Ishikawa (cell line): ENCODE results near the gene ORC5.

Experiments used
- CEBPB ChIP-seq: IDR thresholded peaks from 2 replicates; pipeline ENCODE4 v1.6.1; 2012
- CREB1 ChIP-seq: IDR thresholded peaks from 2 replicates; pipeline ENCODE4 v1.6.1; 2012; ENCODE audit warnings: low read depth
- EGR1 ChIP-seq: IDR thresholded peaks from 2 replicates; pipeline ENCODE4 v1.6.1; 2012
- EP300 ChIP-seq: IDR thresholded peaks from 2 replicates; pipeline ENCODE4 v1.6.1; 2012; ENCODE audit warnings: borderline replicate concordance
- RAD21 ChIP-seq: IDR thresholded peaks from 2 replicates; pipeline ENCODE4 v1.6.1; 2012; ENCODE audit warnings: low read depth
- TAF1 ChIP-seq: IDR thresholded peaks from 2 replicates; pipeline ENCODE4 v1.6.1; 2012; ENCODE audit warnings: low read depth, mild to moderate bottlenecking
- TCF12 ChIP-seq: IDR thresholded peaks from 2 replicates; pipeline ENCODE4 v1.6.1; 2012; ENCODE audit warnings: low read depth
- YY1 ChIP-seq: IDR thresholded peaks from 2 replicates; pipeline ENCODE4 v1.6.1; 2012; ENCODE audit warnings: low read depth
- ZBTB7A ChIP-seq: IDR thresholded peaks from 2 replicates; pipeline ENCODE4 v1.6.1; 2012; ENCODE audit warnings: low read depth
- TF ChIP-seq, protein P1 (sequence below): IDR thresholded peaks from 2 replicates; pipeline ENCODE4 v1.6.1; 2012
- TF ChIP-seq, protein P2 (sequence below): IDR thresholded peaks from 2 replicates; pipeline ENCODE4 v1.6.1; 2012; ENCODE audit warnings: low read depth, mild to moderate bottlenecking

DNA sequence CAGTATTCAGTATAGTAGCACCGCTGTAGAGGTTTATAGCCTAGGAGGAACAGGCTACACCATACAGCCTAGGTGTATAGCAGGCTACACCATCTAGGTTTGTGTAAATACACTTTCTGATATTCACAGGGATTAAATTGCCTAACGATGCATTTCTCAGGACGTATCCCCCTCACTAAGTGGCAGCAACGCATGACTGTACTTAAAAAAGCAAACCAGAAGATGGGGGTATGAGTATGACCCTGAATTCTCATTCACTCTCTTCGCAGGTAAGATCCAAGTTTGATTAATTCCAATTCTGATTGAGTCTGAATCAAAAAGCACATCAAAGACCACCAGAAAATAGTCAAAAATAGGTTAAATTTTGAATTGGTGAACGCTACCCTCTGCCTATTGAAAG, 972 bp downstream of the ORC5 start:
- TF ChIP-seq, protein P1, sequence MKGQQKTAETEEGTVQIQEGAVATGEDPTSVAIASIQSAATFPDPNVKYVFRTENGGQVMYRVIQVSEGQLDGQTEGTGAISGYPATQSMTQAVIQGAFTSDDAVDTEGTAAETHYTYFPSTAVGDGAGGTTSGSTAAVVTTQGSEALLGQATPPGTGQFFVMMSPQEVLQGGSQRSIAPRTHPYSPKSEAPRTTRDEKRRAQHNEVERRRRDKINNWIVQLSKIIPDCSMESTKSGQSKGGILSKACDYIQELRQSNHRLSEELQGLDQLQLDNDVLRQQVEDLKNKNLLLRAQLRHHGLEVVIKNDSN = no peak
- TF ChIP-seq CREB1 (no peak), EGR1 (no peak), EP300 (no peak), TAF1 (no peak), TCF12 (no peak), YY1 (no peak), RAD21 (no peak), CEBPB (no peak), ZBTB7A (no peak)
- TF ChIP-seq, protein P2, sequence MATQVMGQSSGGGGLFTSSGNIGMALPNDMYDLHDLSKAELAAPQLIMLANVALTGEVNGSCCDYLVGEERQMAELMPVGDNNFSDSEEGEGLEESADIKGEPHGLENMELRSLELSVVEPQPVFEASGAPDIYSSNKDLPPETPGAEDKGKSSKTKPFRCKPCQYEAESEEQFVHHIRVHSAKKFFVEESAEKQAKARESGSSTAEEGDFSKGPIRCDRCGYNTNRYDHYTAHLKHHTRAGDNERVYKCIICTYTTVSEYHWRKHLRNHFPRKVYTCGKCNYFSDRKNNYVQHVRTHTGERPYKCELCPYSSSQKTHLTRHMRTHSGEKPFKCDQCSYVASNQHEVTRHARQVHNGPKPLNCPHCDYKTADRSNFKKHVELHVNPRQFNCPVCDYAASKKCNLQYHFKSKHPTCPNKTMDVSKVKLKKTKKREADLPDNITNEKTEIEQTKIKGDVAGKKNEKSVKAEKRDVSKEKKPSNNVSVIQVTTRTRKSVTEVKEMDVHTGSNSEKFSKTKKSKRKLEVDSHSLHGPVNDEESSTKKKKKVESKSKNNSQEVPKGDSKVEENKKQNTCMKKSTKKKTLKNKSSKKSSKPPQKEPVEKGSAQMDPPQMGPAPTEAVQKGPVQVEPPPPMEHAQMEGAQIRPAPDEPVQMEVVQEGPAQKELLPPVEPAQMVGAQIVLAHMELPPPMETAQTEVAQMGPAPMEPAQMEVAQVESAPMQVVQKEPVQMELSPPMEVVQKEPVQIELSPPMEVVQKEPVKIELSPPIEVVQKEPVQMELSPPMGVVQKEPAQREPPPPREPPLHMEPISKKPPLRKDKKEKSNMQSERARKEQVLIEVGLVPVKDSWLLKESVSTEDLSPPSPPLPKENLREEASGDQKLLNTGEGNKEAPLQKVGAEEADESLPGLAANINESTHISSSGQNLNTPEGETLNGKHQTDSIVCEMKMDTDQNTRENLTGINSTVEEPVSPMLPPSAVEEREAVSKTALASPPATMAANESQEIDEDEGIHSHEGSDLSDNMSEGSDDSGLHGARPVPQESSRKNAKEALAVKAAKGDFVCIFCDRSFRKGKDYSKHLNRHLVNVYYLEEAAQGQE = no peak
